Activated CD8-positive, alpha-beta T cell treated with anti-CD3 and anti-CD28 coated beads for 36 hours (primary cell): Measurements from ENCODE around the gene B3GAT3. TPM values are rescaled to one million over a fixed set of nuclear protein-coding genes. Genes with fewer than 3 reads are reported as not detected.

Experiments
- ATAC-seq: fragments of 200-7000 bp; cut with Tn5 transposase; one replicate; pipeline ENCODE4 v1.10.0; 2021; ENCODE audit warnings: mild to moderate bottlenecking, moderate library complexity
- CTCF ChIA-PET: fragments of 350-600 bp; sonication (Branson Sonifier 250); formaldehyde crosslinking; loops from one replicate; lab custom pipeline; 2021; ENCODE audit warnings: antibody characterized with exemption; lab: Charles Lee
- POLR2A ChIA-PET: fragments of 350-600 bp; sonication (Branson Sonifier 250); formaldehyde crosslinking; loops from one replicate; lab custom pipeline; 2021; ENCODE audit warnings: antibody characterized with exemption; lab: Charles Lee
- DNase-seq: peaks from one replicate; pipeline ENCODE4 v3.0.0-alpha.2; 2020
- H3K27ac Mint-ChIP-seq: one replicate; pipeline ENCODE4 v1.8.0; 2021; ENCODE audit warnings: mild to moderate bottlenecking, mixed read lengths
- H3K27me3 Mint-ChIP-seq: one replicate; pipeline ENCODE4 v1.8.0; 2021; ENCODE audit warnings: mixed read lengths
- H3K36me3 Mint-ChIP-seq: one replicate; pipeline ENCODE4 v1.8.0; 2021; ENCODE audit warnings: low read depth, mixed read lengths
- H3K4me1 Mint-ChIP-seq: one replicate; pipeline ENCODE4 v1.8.0; 2021; ENCODE audit warnings: low read depth, mixed read lengths
- H3K4me3 Mint-ChIP-seq: one replicate; pipeline ENCODE4 v1.8.0; 2021; ENCODE audit warnings: mild to moderate bottlenecking, moderate library complexity, mixed read lengths
- H3K9me3 Mint-ChIP-seq: one replicate; pipeline ENCODE4 v1.8.0; 2021; ENCODE audit warnings: mixed read lengths
- intact Hi-C: fragments of 100-400 bp; cut with micrococcal nuclease; formaldehyde crosslinking; loops from one replicate; pipeline ENCODE4 v1.10.0; 2022
- total RNA-seq, 2 experiments: library from RNA; stranded (reverse); gene quantifications; one replicate each; pipeline ENCODE4 v1.2.3, GENCODE V29; 2021
- TF ChIP-seq, protein P1 (sequence below): fragments of 200-600 bp; IDR thresholded peaks from one replicate; pipeline ENCODE4 v1.8.0; 2022; ENCODE audit warnings: antibody characterized with exemption, mild to moderate bottlenecking

Gene B3GAT3
- total RNA-seq, 2 experiments from 2014 or later, result 59.1 to 61.4 TPM

- Mint-ChIP-seq H3K4me3 (peak overlapping the region; percentile 0), H3K36me3 (peaks cover 66% of the 10 kb centered on the region), H3K27ac (no peak overlapping the region), H3K9me3 (no peaks in the 10 kb centered on the region), H3K4me1 (peaks cover 42% of the 10 kb centered on the region), H3K27me3 (no peaks in the 10 kb centered on the region)
- ATAC-seq (no peak), DNase-seq (no peak)
- intact Hi-C loops, result no loop called here
- TF ChIP-seq, protein P1, sequence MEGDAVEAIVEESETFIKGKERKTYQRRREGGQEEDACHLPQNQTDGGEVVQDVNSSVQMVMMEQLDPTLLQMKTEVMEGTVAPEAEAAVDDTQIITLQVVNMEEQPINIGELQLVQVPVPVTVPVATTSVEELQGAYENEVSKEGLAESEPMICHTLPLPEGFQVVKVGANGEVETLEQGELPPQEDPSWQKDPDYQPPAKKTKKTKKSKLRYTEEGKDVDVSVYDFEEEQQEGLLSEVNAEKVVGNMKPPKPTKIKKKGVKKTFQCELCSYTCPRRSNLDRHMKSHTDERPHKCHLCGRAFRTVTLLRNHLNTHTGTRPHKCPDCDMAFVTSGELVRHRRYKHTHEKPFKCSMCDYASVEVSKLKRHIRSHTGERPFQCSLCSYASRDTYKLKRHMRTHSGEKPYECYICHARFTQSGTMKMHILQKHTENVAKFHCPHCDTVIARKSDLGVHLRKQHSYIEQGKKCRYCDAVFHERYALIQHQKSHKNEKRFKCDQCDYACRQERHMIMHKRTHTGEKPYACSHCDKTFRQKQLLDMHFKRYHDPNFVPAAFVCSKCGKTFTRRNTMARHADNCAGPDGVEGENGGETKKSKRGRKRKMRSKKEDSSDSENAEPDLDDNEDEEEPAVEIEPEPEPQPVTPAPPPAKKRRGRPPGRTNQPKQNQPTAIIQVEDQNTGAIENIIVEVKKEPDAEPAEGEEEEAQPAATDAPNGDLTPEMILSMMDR, result no peak
- CTCF ChIA-PET, result interaction anchor here (0.8 to 1.4 kb wide), 5 partner anchors 8 to 60 kb away, joined by 3 to 5 read pairs (median 3); partner anchors contain the start of gene TUT1
- POLR2A ChIA-PET, result interaction anchor here (0.6 to 2.4 kb wide), 8 partner anchors 8 to 121 kb away, joined by 3 to 24 read pairs (median 5); partner anchors contain the start of genes B3GAT3, C11orf98, CSKMT and TUT1
Measured at GRCh38 chr11:62603072-62603408, 18.7 kb downstream of the B3GAT3 start.

GRCh38 chr11:62602141-62603071 is 19.4 kb downstream of the B3GAT3 start:
- Mint-ChIP-seq H3K27me3 (no peaks in the 10 kb centered on the region), H3K4me3 (peak overlapping the region; percentile 86), H3K4me1 (peaks cover 41% of the 10 kb centered on the region), H3K36me3 (peaks cover 66% of the 10 kb centered on the region), H3K27ac (peak overlapping the region; percentile 91), H3K9me3 (no peaks in the 10 kb centered on the region)
- intact Hi-C loops, result no loop called here
- POLR2A ChIA-PET, result interaction anchor here (0.6 to 3.9 kb wide), 14 partner anchors 9 to 253 kb away, joined by 3 to 59 read pairs (median 8); partner anchors contain the start of genes B3GAT3, C11orf98, CSKMT and EML3
- peak; percentile 19 for DNase-seq
- TF ChIP-seq, protein P1, result no peak
- CTCF ChIA-PET, result interaction anchor here (0.6 to 2.7 kb wide), 11 partner anchors 8 to 78 kb away, joined by 3 to 24 read pairs (median 4); partner anchors contain the start of genes C11orf98, CSKMT, EML3 and INTS5
- ATAC-seq, result no peak

- ChIA-PET POLR2A (interaction anchor here (0.9 to 3.9 kb wide), 15 partner anchors 10 to 253 kb away, joined by 3 to 59 read pairs (median 6); partner anchors contain the start of genes B3GAT3, C11orf98, CSKMT and EEF1G), CTCF (interaction anchor here (0.6 to 2.7 kb wide), 11 partner anchors 10 to 206 kb away, joined by 3 to 24 read pairs (median 4); partner anchors contain the start of genes C11orf98, CSKMT, EML3 and INTS5)
- H3K36me3 Mint-ChIP-seq, result peaks cover 73% of the 10 kb centered on the region
- DNase-seq (peak; percentile 99), ATAC-seq (peak; percentile 89)
- TF ChIP-seq, protein P1, result no peak
- no peaks in the 10 kb centered on the region for H3K27me3 Mint-ChIP-seq
- no peaks in the 10 kb centered on the region for H3K9me3 Mint-ChIP-seq
- intact Hi-C loops, result no loop called here
- peak within 1 kb of the TSS; percentile 86 for H3K4me3 Mint-ChIP-seq
- H3K4me1 Mint-ChIP-seq, result peaks cover 43% of the 10 kb centered on the region
- peak within 1 kb of the TSS; percentile 95 for H3K27ac Mint-ChIP-seq
Measured at GRCh38 chr11:62601372-62602140, 20.2 kb downstream of the B3GAT3 start, which contains the start of gene MTA2. Gene MTA2, minus strand, starts transcription at chr11:62601865. Its CDS starts 415 bp downstream, at chr11:62601450.

DNA sequence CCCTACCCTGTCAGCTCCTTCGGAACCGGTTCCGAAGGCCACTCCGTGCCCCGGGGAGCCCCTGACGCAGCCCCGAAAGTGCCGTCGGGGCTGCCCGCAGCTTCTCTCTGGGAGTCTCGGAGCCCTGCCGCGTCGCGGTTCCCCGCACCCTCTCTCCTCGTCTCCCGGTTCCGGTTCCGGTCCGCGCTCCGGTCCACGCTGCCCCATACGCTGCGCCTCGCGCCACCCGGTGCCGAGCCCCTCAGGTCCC is 20.7 kb downstream of the B3GAT3 start:
- intact Hi-C loops, result no loop called here
- Mint-ChIP-seq H3K4me3 (peak overlapping the region; percentile 86), H3K36me3 (peaks cover 74% of the 10 kb centered on the region), H3K27me3 (no peaks in the 10 kb centered on the region), H3K4me1 (peaks cover 40% of the 10 kb centered on the region), H3K9me3 (no peaks in the 10 kb centered on the region), H3K27ac (peak overlapping the region; percentile 95)
- no peak for ATAC-seq
- DNase-seq, result peak; percentile 43
- ChIA-PET CTCF (interaction anchor here (0.9 to 2.7 kb wide), 8 partner anchors 9 to 206 kb away, joined by 3 to 24 read pairs (median 4); partner anchors contain the start of genes C11orf98, CSKMT, EML3 and ROM1), POLR2A (interaction anchor here (0.6 to 3.9 kb wide), 19 partner anchors 9 to 254 kb away, joined by 3 to 59 read pairs (median 6); partner anchors contain the start of genes B3GAT3, C11orf98, CSKMT and EEF1G)
- TF ChIP-seq, protein P1, result no peak
